GM12878 (cell line): Measurements from ENCODE around the gene CDC7. TPM values are rescaled to one million over a fixed set of nuclear protein-coding genes. Genes with fewer than 3 reads are reported as not detected.

ENCODE experiments used
- ATAC-seq: fragments of 200-7000 bp; cut with Tn5 transposase; 3 replicates; pipeline ENCODE4 v1.9.1; 2020; ENCODE audit warnings: mild to moderate bottlenecking, moderate library complexity
- BruUV-seq: library from RNA; stranded (reverse); fragments of 400-500 nt; replicated peaks from 2 replicates; lab custom pipeline; 2021; lab: Mats Ljungman, UMichigan
- CTCF ChIA-PET: fragments of 300-600 bp; sonication (Branson Sonifier 250); formaldehyde crosslinking; extraction: SDS; loops from one replicate; lab custom pipeline; 2021; ENCODE audit warnings: inconsistent platforms; lab: Yijun Ruan, JAX
- POLR2A ChIA-PET: fragments of 350-600 bp; formaldehyde crosslinking; extraction: SDS; loops from one replicate; lab custom pipeline; 2021; ENCODE audit warnings: inconsistent platforms; lab: Charles Lee
- RAD21 ChIA-PET: fragments of 300-600 bp; sonication (Branson Sonifier 250); formaldehyde crosslinking; loops from one replicate; lab custom pipeline; 2023; ENCODE audit warnings: antibody characterized with exemption; ENCODE audit not compliant: unreplicated experiment; lab: Charles Lee
- SMC1A ChIA-PET: fragments of 300-600 bp; sonication (Branson Sonifier 250); formaldehyde crosslinking; loops from one replicate; lab custom pipeline; 2023; ENCODE audit not compliant: unreplicated experiment, uncharacterized antibody; lab: Charles Lee
- DNase-seq: peaks from one replicate; pipeline ENCODE4 v3.0.0-alpha.2; 2011; ENCODE audit warnings: low read depth, low spot score
- FAIRE-seq: peaks from 3 replicates; lab custom pipeline; 2011; peaks lifted over from hg19 to GRCh38; lab: Jason Lieb, UNC
- H2AFZ ChIP-seq: 2 replicates; pipeline ENCODE4 v1.6.0; 2011; ENCODE audit warnings: low read depth, low read length, control low read depth; ENCODE audit not compliant: control insufficient read depth
- H3K27ac ChIP-seq: 2 replicates; pipeline ENCODE4 v1.5.1; 2011; ENCODE audit warnings: control low read depth; ENCODE audit not compliant: control insufficient read depth, insufficient read depth
- H3K27me3 ChIP-seq, 2 experiments: replicated peaks in 1 of 2; 2 replicates each; pipeline versions ENCODE4 v1.6.0 to v1.6.1; 2011; ENCODE audit warnings: low read length in 1 of 2; ENCODE audit not compliant: control insufficient read depth in 2 of 2, insufficient read depth in 2 of 2
- H3K36me3 ChIP-seq, 2 experiments: 2 replicates each; pipeline ENCODE4 v1.5.1; 2011; ENCODE audit warnings: low read length in 1 of 2; ENCODE audit not compliant: control insufficient read depth in 2 of 2, insufficient read depth in 2 of 2
- H3K4me1 ChIP-seq: 2 replicates; pipeline ENCODE4 v1.6.1; 2011; ENCODE audit warnings: mild to moderate bottlenecking, low read length, moderate library complexity, mixed read lengths; ENCODE audit not compliant: control insufficient read depth, insufficient read depth
- H3K4me2 ChIP-seq: 2 replicates; pipeline ENCODE4 v1.6.0; 2011; ENCODE audit warnings: control low read depth; ENCODE audit not compliant: control insufficient read depth, insufficient read depth
- H3K4me3 ChIP-seq: fragments of 200-600 bp; sonication (generic); 2 replicates; pipeline ENCODE4 v1.5.1; 2016
- H3K79me2 ChIP-seq: 2 replicates; pipeline ENCODE4 v1.6.0; 2011; ENCODE audit warnings: low read length; ENCODE audit not compliant: control insufficient read depth, insufficient read depth
- H3K9ac ChIP-seq: 2 replicates; pipeline ENCODE4 v1.8.0; 2011; ENCODE audit warnings: low read length, control low read depth, mixed read lengths; ENCODE audit not compliant: control insufficient read depth, insufficient read depth
- H3K9me3 ChIP-seq: replicated peaks from 3 replicates; pipeline ENCODE4 v1.5.1; 2011; ENCODE audit warnings: mild to moderate bottlenecking, low read length; ENCODE audit not compliant: control insufficient read depth, insufficient read depth
- H4K20me1 ChIP-seq: 2 replicates; pipeline ENCODE4 v1.6.0; 2011; ENCODE audit not compliant: control insufficient read depth, insufficient read depth
- ASH2L ChIP-seq: fragments of 300-600, 200-600 bp; sonication (generic); IDR thresholded peaks from 2 replicates; pipeline ENCODE4 v1.6.1; 2017; ENCODE audit warnings: low read depth, mild to moderate bottlenecking, borderline replicate concordance
- BCLAF1 ChIP-seq: fragments of 450-650 bp; IDR thresholded peaks from 2 replicates; pipeline ENCODE4 v1.6.1; 2017; ENCODE audit warnings: antibody characterized with exemption, mild to moderate bottlenecking, moderate library complexity
- CEBPB ChIP-seq, 2 experiments: fragments of 150-350 bp in 1 of 2; IDR thresholded peaks; 2 replicates each; pipeline ENCODE4 v1.6.1; 2012 to 2014; ENCODE audit warnings: low read depth in 2 of 2, low read length in 2 of 2, borderline replicate concordance in 1 of 2, inconsistent platforms in 1 of 2
- FOXK2 ChIP-seq: fragments of 450-650 bp; IDR thresholded peaks from 2 replicates; pipeline ENCODE4 v1.6.1; 2017; ENCODE audit warnings: mild to moderate bottlenecking, moderate library complexity
- IRF4 ChIP-seq: IDR thresholded peaks from 2 replicates; pipeline ENCODE4 v1.6.1; 2011; ENCODE audit warnings: low read depth, low read length
- KAT2A ChIP-seq: conservative IDR thresholded peaks from 2 replicates; pipeline ENCODE4 v1.6.1; 2011; ENCODE audit warnings: low read depth, low read length; ENCODE audit not compliant: control insufficient read depth
- MLLT1 ChIP-seq: fragments of 450-650 bp; IDR thresholded peaks from 2 replicates; pipeline ENCODE4 v1.6.1; 2016; ENCODE audit warnings: mild to moderate bottlenecking
- MTA2 ChIP-seq: fragments of 450-650 bp; IDR thresholded peaks from 2 replicates; pipeline ENCODE4 v1.6.1; 2016; ENCODE audit warnings: low read depth, mild to moderate bottlenecking, moderate library complexity
- PAX8 ChIP-seq: fragments of 450-650 bp; IDR thresholded peaks from 2 replicates; pipeline ENCODE4 v1.6.1; 2017; ENCODE audit warnings: mild to moderate bottlenecking, moderate library complexity
- PKNOX1 ChIP-seq: fragments of 450-650 bp; IDR thresholded peaks from 2 replicates; pipeline ENCODE4 v1.6.1; 2016; ENCODE audit warnings: mild to moderate bottlenecking
- SUPT20H ChIP-seq: IDR thresholded peaks from 2 replicates; pipeline ENCODE4 v1.6.1; 2011; ENCODE audit warnings: low read depth, mild to moderate bottlenecking, low read length, moderate library complexity, borderline replicate concordance; ENCODE audit not compliant: control insufficient read depth
- USF2 ChIP-seq: IDR thresholded peaks from 2 replicates; pipeline ENCODE4 v1.6.1; 2011; ENCODE audit warnings: low read depth, low read length, improper control_type of control experiment, borderline replicate concordance
- ZBTB11 ChIP-seq: fragments of 450-650 bp; formaldehyde crosslinking; IDR thresholded peaks from 2 replicates; pipeline ENCODE4 v1.5.0; 2022; ENCODE audit warnings: mild to moderate bottlenecking, missing genetic modification characterization
- WGBS: methylation state at CpG from one replicate; pipeline ENCODE4 v1.1.6; 2016; ENCODE audit warnings: low lambda C conversion rate; ENCODE audit not compliant: insufficient replicate concordance, insufficient coverage; ENCODE audit errors: missing lambda C conversion rate; 5-methylcytosine and 5-hydroxymethylcytosine counted together
- in situ Hi-C: fragments of 300-500 bp; cut with MboI; formaldehyde crosslinking; loops from 9 replicates; pipeline ENCODE4 v1.14.3; 2018; ENCODE audit warnings: mixed read lengths
- intact Hi-C: fragments of 100-400 bp; cut with micrococcal nuclease; formaldehyde crosslinking; loops from one replicate; pipeline ENCODE4 v1.14.2; 2022; ENCODE audit not compliant: unreplicated experiment
- polyA plus RNA-seq, 11 experiments: library from polyadenylated mRNA; depleted of rRNA in 4 of 11; unstranded in 6 of 11; stranded (reverse) in 5 of 11; fragments of >200 nt; fragmentation: Nextera tagmentation in 4 of 11; fragmentation: Illumina TruSeq in 1 of 11; extraction: Ambion mirVana in 4 of 11; extraction: Trizol in 1 of 11; gene quantifications; 1 replicate in 1 of 11; 2 replicates in 10 of 11; pipeline versions ENCODE4 v1.2.1 to v1.2.3, GENCODE V29; 2011 to 2016; ENCODE audit warnings: inconsistent platforms in 2 of 11, missing spikeins in 2 of 11, low read depth in 1 of 11
- total RNA-seq, 4 experiments: library from RNA; depleted of rRNA in 3 of 4; stranded (reverse); fragments of >200 nt in 3 of 4; fragmentation: Illumina TruSeq in 1 of 4; extraction: Trizol in 1 of 4; gene quantifications; 2 replicates each; pipeline versions ENCODE4 v1.2.1 to v1.2.3, GENCODE V29; 2013 to 2021

CDC7 gene
- total and polyA plus RNA-seq, 10 of the 15 experiments (the other 5 are each of a cell fraction or from before 2014, with no cell fraction given), result 14.9 to 37.8 (median 26.0) TPM

GRCh38 chr1:91513706-91514105, 13.1 kb downstream of the CDC7 start (continued):
- TF ChIP-seq CEBPB (IDR thresholded peaks at IDR 0.05; ENCODE audit: borderline replicate concordance in 1 of 2, low read depth in 2 of 2, low read length in 2 of 2) (no peak), SUPT20H (no peak)
- TF ChIP-seq, all 136 proteins: peak for 0

- no peak overlapping the region for H2AFZ ChIP-seq
- WGBS, result 100% methylated on average over 3 of the region's 3 CpGs
- H3K9ac ChIP-seq, result no peak overlapping the region
- H3K27ac ChIP-seq, result no peak overlapping the region
- no peaks in the 10 kb centered on the region for H4K20me1 ChIP-seq
- no peak for ATAC-seq
- BruUV-seq, result no TSS peak
- intact Hi-C loops, result no loop called here
- ChIA-PET RAD21 (no interaction called here), CTCF (no interaction called here), POLR2A (no interaction called here), SMC1A (no interaction called here)
- no peak for FAIRE-seq
- H3K79me2 ChIP-seq, result no peaks in the 10 kb centered on the region
- no peaks in the 10 kb centered on the region for H3K9me3 ChIP-seq
- H3K4me3 ChIP-seq, result no peak overlapping the region
- H3K4me2 ChIP-seq, result no peak overlapping the region
- H3K27me3 ChIP-seq, result no peaks in the 10 kb centered on the region
- in situ Hi-C loops, result loop anchor here (25.0 kb wide), 2 partner anchors 371 to 1096 kb away; partner anchors contain the start of gene TGFBR3
- H3K4me1 ChIP-seq, result no peaks in the 10 kb centered on the region
- DNase-seq, result no peak
- peaks cover 0 to 9% of the 10 kb centered on the region in 2 experiments; a peak in 2 of 4 replicates for H3K36me3 ChIP-seq
- TF ChIP-seq USF2 (no peak), PKNOX1 (no peak), MTA2 (no peak), BCLAF1 (no peak), ZBTB11 (CRISPR knock-in tag) (no peak), PAX8 (no peak), FOXK2 (no peak), IRF4 (no peak), ASH2L (no peak), MLLT1 (no peak), KAT2A (no peak)
Observed at GRCh38 chr1:91515994-91516393, 15.3 kb downstream of the CDC7 start.
